Raji (cell line): ENCODE data around the gene HAGHL.

Experiments
- POLR2A ChIP-seq: IDR thresholded peaks from 2 replicates; pipeline ENCODE4 v1.6.1; 2011; ENCODE audit warnings: low read depth, low read length, control low read depth; ENCODE audit not compliant: insufficient read depth

The HAGHL gene

DNA sequence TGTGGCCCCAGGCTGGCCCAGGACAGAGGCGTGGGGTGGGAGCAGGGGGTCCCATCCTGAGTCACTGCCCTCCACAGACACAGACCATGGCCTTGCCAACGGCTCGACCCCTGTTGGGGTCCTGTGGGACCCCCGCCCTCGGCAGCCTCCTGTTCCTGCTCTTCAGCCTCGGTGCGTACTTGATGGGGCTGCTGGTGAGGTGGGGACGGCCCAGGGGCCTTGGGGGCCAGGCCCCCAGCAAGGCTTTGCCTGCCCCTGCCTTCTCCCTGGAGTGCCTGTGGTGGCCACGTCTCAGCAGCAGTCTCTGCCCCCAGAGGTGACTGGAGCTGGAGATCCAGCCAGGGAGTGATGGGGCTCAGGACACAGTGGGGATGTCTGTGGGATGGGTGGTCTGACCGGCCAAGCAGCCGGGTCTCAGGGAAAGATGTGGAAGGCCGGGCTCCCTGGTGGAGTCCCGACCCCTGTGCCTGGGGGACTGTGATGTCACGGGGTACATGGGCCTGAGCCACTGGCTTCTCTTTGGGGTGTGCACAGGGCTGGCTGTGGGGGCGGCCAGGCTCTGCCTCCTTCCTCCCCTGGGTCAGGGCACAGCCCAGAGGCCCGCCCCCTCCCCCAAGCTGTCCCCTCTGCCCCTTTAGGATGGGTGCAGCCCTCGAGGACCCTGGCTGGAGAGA lies 35.8 kb downstream of the HAGHL start:
- TF ChIP-seq POLR2A: no peak

DNA sequence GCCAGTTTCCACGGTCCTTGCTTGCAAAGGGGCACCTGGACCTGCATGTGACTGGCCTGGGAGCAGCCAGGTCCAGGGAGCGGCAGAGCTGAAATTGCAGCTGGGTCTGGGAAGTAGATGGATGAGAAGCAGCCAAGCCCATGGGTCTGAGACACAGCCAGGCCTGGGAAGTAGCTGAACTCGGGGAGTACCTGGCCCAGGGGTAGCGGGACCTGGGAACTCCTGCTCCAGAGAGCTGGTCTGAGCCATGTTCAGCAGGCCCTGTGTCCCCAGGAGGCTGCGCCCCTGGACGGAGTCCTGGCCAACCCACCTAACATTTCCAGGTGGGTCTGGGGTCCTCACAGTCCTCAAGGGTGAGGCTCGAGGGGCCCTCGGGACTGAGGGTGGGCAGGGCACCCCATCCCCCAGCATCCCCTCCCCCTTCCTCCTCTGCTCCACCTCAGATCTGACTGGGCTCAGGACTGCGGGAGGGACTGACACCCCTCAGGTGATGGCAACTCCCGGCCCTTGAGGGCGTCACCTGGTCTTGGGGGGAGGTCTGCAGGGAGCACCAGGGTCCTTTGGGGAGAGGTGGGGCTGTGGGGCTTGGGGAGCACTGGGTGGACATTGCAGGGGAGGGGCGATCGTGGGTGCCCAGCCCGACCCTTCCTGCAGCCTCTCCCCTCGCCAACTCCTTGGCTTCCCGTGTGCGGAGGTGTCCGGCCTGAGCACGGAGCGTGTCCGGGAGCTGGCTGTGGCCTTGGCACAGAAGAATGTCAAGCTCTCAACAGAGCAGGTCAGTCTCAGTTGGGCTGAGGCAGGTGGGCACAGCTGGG lies 36.7 kb downstream of the HAGHL start:
- TF ChIP-seq POLR2A: no peak

DNA sequence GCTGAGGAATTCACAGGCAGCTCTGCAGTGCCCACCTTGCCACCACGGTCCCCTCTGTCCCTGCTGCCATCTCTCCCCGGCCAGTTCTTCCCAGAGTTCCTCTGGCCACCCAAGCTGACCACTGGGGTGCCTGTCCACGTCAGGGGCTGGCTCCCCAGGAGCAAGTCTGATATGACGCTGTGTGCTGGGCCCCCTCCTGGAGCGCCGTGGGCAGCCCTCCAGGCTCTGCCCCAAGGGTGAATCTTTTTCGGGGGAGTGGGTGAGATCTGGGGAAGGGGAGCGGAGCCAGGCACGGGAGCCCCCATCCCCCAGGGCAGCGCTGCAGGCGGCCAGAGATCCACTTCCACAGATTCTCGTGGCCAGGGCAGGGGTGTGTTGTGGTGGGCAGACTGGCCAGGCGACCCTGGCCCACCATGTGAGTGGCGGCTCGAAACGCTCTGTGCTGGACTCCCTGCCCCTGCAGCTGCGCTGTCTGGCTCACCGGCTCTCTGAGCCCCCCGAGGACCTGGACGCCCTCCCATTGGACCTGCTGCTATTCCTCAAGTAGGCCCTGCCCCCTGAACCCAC lies 37.4 kb downstream of the HAGHL start:
- TF ChIP-seq POLR2A: no peak

DNA sequence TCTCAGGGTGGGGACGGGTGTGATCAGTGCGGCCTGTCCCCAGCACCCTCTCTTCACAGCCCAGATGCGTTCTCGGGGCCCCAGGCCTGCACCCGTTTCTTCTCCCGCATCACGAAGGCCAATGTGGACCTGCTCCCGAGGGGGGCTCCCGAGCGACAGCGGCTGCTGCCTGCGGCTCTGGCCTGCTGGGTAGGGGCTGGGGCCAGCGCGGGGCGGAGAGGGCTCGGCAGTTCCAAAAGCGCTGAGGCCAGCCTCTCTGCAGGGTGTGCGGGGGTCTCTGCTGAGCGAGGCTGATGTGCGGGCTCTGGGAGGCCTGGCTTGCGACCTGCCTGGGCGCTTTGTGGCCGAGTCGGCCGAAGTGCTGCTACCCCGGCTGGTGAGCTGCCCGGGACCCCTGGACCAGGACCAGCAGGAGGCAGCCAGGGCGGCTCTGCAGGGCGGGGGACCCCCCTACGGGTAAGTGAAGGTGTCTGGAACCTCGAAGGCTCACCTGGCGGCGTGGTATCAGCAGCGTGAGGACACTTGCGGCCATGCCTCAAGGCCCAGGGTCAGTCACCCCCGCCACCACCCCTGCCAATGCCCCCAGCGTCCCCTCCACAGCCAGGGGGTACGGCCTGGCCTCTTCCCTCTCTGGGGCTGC lies 38.1 kb downstream of the HAGHL start:
- TF ChIP-seq POLR2A: no peak

DNA sequence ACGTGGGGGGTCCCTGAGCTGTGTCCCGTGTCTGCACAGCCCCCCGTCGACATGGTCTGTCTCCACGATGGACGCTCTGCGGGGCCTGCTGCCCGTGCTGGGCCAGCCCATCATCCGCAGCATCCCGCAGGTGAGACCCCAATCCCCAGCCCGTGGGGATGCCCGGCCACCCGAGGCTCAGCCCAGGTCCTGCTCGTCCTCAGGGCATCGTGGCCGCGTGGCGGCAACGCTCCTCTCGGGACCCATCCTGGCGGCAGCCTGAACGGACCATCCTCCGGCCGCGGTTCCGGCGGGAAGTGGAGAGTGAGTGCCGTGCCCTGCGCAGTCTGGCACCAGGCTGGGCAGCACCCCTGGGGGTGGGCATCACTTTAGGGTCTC lies 38.6 kb downstream of the HAGHL start:
- no peak for TF ChIP-seq POLR2A

DNA sequence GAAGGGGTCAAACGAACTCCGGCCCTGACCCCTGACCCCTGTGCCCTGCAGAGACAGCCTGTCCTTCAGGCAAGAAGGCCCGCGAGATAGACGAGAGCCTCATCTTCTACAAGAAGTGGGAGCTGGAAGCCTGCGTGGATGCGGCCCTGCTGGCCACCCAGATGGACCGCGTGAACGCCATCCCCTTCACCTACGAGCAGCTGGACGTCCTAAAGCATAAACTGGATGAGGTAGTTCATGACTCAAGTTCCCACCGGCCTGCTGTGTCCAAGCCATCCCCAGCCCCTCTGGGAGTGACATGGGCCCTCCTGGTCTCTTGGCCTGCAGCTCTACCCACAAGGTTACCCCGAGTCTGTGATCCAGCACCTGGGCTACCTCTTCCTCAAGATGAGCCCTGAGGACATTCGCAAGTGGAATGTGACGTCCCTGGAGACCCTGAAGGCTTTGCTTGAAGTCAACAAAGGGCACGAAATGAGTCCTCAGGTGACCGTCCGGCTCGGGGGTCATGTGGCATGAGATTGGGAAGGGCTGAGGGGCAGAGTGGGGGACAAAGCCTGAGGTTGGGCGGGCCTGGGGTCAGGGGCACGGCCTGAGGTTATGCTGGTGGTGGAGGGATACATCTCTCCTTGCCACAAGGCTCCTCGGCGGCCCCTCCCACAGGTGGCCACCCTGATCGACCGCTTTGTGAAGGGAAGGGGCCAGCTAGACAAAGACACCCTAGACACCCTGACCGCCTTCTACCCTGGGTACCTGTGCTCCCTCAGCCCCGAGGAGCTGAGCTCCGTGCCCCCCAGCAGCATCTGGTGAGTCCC lies 39.3 kb downstream of the HAGHL start:
- no peak for TF ChIP-seq POLR2A

DNA sequence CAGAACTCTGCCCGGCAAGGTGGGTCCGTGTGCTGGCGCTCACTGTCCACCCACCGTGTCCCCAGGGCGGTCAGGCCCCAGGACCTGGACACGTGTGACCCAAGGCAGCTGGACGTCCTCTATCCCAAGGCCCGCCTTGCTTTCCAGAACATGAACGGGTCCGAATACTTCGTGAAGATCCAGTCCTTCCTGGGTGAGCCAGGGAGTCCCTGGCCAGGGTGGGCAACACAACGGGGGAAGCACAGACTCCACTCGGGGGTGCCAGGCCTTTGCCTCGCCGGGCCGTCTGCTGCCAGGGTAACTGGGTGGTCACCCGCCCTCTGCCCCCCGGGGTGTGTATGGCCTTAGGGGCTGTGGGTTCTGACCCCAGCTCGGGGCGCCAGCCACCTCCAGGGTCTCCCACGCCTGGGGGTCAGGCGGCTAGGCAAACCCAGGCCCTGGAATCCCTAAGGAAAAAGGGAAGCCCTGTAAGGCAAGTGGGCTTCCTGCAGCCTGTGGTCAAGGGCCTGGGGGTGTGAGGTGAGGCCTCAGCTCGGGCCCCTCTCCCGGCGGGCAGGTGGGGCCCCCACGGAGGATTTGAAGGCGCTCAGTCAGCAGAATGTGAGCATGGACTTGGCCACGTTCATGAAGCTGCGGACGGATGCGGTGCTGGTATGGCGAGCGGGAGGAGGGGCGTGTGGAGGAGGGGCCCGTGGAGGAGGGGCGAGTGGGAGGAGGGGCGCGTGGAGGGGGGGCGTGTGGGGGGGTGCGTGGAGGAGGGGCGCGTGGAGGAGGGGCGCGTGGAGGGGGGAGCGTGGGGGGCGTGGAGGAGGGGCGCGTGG lies 40.1 kb downstream of the HAGHL start:
- no peak for TF ChIP-seq POLR2A

DNA sequence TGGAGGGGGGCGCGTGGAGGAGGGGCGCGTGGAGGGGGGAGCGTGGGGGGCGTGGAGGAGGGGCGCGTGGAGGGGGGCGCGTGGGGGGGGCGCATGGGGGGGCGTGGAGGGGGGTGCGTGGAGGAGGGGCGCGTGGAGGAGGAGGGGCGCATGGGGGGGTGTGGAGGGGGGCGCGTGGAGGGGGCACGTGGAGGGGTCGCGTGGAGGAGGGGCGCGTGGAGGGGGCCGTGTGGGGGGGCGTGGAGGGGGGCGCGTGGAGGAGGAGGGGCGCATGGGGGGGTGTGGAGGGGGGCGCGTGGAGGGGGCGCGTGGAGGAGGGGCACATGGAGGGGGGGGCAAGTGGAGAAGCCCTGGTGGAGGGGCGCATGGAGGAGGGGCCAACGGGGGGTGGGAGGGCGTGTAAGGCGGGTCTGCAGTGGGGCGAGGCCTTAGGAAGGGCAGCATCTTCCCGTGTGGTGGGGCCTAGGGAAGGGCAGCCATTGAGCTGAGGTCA lies 40.9 kb downstream of the HAGHL start:
- no peak for TF ChIP-seq POLR2A

DNA sequence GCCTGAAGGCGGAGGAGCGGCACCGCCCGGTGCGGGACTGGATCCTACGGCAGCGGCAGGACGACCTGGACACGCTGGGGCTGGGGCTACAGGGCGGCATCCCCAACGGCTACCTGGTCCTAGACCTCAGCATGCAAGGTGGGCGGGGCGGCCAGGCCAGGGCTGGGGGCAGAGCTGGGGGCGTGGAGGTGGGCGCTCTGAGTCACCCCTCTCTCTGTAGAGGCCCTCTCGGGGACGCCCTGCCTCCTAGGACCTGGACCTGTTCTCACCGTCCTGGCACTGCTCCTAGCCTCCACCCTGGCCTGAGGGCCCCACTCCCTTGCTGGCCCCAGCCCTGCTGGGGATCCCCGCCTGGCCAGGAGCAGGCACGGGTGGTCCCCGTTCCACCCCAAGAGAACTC lies 41.5 kb downstream of the HAGHL start:
- TF ChIP-seq POLR2A: no peak

DNA sequence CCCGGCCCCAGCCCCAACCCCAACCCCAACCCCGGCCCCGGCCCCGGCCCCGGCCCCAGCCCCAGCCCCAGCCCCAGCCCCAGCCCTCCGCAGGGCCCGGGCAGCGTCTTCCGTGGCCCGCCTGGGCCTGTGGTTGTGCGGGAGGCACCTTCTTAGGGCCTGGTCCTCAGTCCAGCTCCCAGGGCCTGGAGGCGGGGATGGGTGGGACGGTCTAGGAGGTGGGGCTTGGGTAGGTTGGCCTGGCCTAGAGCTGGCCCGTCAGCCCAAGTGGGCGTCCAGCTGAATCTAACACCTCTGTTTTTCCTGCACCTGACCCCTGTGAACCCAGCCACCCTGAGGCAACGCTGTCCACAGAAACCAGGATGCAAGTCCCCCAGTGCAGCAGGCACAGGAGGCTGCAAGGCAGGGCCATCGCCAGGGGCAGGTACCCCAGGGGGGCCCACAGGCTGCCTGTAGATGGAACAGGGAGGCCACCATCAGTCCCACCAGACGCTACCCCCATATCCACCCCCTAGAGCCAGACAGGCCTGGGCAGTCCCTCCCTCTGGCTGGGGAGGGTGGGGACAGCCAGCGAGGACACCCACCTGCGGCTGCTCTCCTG lies 42.4 kb downstream of the HAGHL start:
- TF ChIP-seq POLR2A: no peak

DNA sequence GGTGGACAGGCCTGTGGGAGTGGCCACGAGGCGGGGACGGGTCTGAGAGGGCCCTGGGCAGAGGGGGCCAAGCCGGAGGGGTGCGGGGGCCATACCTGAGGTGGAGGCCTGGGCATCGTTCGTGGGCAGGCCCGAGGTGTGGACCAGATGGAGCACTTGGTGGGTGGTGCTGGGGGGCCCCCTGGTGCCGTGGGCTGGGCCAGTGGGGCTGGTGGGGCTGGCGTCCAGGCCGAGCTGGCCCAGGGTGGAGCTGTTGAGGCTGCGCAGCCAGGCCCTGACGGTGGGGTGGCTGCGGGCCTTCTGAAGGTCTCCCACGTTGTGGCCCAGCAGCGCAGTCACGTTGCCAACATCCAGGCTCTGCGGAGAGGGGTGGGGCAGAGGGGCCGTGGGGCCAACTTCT lies 43.0 kb downstream of the HAGHL start:
- TF ChIP-seq POLR2A: no peak

DNA sequence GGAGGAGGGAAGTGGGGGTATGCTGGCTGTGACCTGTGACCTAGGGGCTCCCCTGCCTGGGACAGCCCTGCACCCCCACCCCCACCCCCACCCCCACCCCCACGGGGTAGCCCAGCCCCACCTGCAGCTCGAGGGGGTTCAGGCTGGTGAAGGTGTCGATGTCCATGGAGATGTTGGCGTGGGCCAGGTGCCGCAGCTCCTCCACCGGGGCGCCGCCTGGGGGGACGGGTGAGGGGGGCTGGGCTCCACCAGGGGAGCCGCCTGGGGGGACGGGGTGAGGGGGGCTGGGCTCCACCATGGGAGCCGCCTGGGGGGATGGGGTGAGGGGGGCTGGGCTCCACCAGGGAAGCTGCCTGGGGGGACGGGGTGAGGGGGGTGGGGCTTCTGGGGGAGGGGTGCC lies 43.5 kb downstream of the HAGHL start:
- TF ChIP-seq POLR2A: no peak

DNA sequence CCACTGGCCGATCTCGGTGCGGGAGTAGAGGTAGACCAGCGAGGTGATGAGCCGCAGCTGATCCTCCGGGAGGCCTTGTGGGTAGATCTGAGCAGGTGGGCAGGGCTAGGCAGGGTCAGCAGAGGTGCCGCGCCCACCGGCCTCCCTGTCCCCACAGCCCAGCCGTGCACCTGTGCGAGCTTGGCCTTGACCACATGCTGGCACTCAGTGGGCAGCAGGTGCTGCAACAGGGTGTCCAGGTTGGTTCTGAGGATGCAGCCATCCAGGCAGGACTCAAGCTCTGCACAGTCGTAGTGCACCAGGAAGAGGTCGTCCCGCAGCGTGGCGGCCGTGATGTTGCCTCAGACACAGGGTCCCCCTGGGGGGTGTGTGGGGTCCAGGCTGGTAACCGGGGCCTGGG lies 46.1 kb downstream of the HAGHL start:
- no peak for TF ChIP-seq POLR2A
